Measurements from ENCODE around the gene REC8.

REC8 gene

DNA sequence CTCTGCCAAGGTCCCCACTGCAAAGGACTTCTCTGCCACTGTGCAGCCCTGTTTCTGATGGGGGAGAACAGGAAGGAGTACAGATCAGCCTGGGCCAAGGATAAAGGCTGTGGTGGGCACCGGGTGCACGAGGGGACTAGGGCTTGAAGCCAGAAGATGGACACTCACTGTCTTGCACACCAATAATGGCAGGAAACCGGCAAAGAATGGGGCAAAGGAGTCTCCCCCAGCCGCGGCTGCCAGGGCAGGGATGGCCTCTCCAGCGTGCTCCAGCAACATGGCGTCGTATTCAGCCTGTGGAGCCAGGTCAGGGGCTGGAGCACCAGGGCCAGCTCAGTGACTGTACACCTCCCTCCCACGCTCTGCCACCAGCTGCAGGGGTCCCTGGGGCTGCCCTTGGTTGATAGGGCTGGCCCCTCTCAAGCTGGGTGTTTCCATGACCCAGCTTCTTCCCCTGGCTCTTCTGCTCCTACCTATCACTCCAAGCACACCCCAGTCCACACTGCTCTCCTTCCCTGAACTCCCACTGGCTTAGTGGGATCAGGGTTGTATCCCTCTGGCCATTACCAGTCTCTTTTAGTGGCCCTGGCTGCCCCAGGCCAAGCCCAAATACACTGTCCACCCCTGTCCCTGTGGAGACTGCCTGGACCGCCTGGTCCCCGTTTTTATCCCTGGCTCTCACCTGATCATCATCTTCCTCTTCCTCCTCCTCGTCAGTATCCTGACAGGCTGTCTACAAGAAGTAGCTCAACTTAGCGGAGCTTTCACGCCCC, 10.4 kb downstream of the REC8 start:
- TF ChIP-seq, protein P1, sequence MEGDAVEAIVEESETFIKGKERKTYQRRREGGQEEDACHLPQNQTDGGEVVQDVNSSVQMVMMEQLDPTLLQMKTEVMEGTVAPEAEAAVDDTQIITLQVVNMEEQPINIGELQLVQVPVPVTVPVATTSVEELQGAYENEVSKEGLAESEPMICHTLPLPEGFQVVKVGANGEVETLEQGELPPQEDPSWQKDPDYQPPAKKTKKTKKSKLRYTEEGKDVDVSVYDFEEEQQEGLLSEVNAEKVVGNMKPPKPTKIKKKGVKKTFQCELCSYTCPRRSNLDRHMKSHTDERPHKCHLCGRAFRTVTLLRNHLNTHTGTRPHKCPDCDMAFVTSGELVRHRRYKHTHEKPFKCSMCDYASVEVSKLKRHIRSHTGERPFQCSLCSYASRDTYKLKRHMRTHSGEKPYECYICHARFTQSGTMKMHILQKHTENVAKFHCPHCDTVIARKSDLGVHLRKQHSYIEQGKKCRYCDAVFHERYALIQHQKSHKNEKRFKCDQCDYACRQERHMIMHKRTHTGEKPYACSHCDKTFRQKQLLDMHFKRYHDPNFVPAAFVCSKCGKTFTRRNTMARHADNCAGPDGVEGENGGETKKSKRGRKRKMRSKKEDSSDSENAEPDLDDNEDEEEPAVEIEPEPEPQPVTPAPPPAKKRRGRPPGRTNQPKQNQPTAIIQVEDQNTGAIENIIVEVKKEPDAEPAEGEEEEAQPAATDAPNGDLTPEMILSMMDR (IDR thresholded peaks at IDR 0.05; ENCODE audit: borderline replicate concordance, control extremely low read depth, extremely low read depth, insufficient read depth, missing control alignments): no peak
- DNase-seq (ENCODE audit: low spot score): no peak
- in situ Hi-C loops (cut with MboI; ENCODE audit: low sequenced_read_pairs, unreplicated experiment): no loop called here

DNA sequence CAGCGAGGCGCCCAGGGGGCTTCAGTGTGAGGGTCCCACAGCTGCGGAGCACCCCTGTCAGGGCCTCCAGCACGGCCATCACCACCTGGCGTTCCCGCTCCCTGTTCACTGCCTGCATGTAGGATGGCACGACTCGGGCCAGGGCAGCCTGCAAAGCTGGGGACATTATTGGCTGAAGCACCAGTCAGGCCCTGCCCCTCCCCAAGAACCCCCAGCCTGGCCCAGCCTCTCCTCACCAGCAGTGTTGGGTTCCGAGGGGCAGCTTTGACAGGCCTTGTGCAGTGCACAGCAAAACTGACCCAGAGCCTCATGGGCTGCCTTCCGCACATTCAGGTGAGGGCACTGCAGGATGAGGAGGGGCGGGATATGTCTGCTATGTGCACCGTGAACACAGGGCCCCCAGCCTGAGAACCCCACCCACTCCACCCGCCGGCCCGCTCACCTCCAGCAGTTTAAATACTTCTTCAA, 11.2 kb downstream of the REC8 start:
- no peak for DNase-seq (ENCODE audit: low spot score)
- in situ Hi-C loops (cut with MboI; ENCODE audit: low sequenced_read_pairs, unreplicated experiment): no loop called here
- TF ChIP-seq, protein P1 (IDR thresholded peaks at IDR 0.05; ENCODE audit: borderline replicate concordance, control extremely low read depth, extremely low read depth, insufficient read depth, missing control alignments): no peak

DNA sequence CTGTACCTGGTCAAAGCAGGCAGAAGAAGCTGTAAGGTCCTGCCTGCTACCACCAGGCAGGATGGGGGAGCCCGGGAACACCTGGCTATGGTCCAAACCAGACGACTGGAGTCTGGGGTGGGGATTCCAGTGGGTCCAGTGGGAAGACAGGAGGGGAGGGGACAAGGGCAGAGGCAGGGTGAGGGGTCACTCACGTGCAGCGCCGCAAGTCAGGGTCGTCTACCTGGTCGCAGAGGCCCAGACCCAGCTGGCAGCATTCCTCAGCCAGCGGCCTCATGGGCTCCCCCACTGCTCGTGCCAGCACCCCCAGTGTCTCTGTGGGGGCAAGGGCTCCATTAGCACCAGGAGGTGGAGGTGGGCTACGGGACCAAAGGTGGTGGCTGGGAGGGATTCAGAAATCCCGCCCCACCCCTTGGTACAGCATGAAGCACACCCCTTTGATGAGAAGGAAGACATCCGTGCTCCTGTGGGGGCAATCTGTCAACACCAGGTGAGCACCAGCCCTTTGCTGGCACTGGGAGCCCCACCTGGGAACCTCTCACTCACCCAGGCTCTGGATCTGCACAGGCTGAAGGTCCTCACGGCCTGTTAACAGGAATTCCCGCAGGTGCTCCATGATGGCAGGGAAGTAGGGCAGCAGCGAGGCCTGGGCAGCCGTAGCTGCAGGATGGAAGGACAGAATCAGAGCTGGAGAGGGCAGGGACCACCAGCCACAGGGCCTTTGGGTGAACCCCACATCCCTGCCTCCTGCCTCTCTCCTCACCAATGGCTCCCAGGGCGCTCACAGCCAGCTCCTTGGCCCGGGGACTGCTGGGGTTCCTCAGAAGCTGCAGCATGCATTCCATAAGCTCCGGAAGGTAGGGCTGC, 12.5 kb downstream of the REC8 start:
- in situ Hi-C loops (cut with MboI; ENCODE audit: low sequenced_read_pairs, unreplicated experiment): no loop called here
- TF ChIP-seq, protein P1 (IDR thresholded peaks at IDR 0.05; ENCODE audit: borderline replicate concordance, control extremely low read depth, extremely low read depth, insufficient read depth, missing control alignments): no peak
- DNase-seq (ENCODE audit: low spot score): no peak

DNA sequence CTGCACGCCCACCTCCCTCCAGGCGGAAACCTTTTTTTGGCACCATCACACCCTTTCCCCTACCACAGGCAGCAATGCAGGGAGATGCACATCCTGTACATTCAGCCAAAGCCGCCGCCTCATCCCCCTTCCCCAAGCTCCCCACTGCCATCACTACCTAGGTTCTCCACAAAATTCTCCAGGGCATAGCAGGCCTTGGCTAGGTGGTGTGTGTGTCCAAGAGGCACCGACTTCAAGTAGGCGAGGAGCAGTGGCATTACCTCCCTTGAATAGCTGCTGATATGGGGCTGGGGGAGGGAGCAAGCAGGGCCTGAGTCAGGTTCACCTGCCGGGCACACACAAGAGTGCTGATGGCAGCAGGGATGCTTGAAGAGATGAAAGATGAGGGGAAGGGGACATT, 13.1 kb downstream of the REC8 start:
- in situ Hi-C loops (cut with MboI; ENCODE audit: low sequenced_read_pairs, unreplicated experiment): no loop called here
- DNase-seq (ENCODE audit: low spot score): no peak
- TF ChIP-seq, protein P1 (IDR thresholded peaks at IDR 0.05; ENCODE audit: borderline replicate concordance, control extremely low read depth, extremely low read depth, insufficient read depth, missing control alignments): no peak

DNA sequence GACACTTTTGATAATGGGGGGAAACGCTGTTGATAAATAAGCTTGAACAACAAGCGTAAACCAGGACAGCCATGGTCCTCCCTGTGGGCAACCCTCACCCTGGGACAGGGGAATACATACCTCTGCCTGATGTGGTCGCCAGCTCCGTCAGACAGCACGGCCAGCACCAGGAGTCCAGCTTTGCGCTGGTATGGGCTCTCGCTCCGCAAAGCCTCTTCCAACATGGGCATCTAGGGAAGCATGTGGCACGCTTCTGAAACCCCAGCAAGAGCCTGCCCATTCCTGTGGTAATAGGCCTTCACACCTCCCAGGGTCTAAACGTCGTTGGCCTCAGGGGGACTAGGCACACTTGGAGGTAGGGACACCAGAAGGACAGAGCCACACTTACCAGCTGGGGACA, 13.9 kb downstream of the REC8 start:
- in situ Hi-C loops (cut with MboI; ENCODE audit: low sequenced_read_pairs, unreplicated experiment): no loop called here

More for the DNA sequence above, 13.9 kb downstream of the REC8 start:
- DNase-seq (ENCODE audit: low spot score): no peak
- TF ChIP-seq, protein P1 (IDR thresholded peaks at IDR 0.05; ENCODE audit: borderline replicate concordance, control extremely low read depth, extremely low read depth, insufficient read depth, missing control alignments): no peak

All from GM13976 (cell line).